ENCODE measurements around the gene SH3PXD2A. TPM values are rescaled to one million over a fixed set of nuclear protein-coding genes. Genes with fewer than 3 reads are reported as not detected.

The SH3PXD2A gene
- total and polyA plus RNA-seq, 2 experiments from 2014 or later = 1.8 to 5.0 TPM

GRCh38 chr10:103558911-103559310, 296.5 kb downstream of the SH3PXD2A start:
- no peaks in the 10 kb centered on the region for H3K36me3 Mint-ChIP-seq (ENCODE audit: low read depth)

More at GRCh38 chr10:103558911-103559310, 296.5 kb downstream of the SH3PXD2A start:
- Histone ChIP-seq H2AFZ (no peak overlapping the region), H3K4me2 (no peak overlapping the region), H3K27me3 (ENCODE audit: insufficient read depth) (peaks cover 18% of the 10 kb centered on the region), H3K4me3 (no peak overlapping the region), H3K27ac (ENCODE audit: low read depth) (no peak overlapping the region), H3K9me2 (ENCODE audit: insufficient read depth) (no peaks in the 10 kb centered on the region), H3K36me3 (ENCODE audit: insufficient read depth) (no peaks in the 10 kb centered on the region), H3K79me2 (replicated peaks; ENCODE audit: insufficient read depth) (no peaks in the 10 kb centered on the region), H3K4me1 (ENCODE audit: insufficient read depth) (no peaks in the 10 kb centered on the region), H3F3A (replicated peaks; ENCODE audit: low read depth) (no peaks in the 10 kb centered on the region), H4K20me1 (replicated peaks; ENCODE audit: insufficient read depth) (no peaks in the 10 kb centered on the region)
- Mint-ChIP-seq H3K4me1 (no peaks in the 10 kb centered on the region; the same call in 2 of the 3 replicates), H3K27ac (no peak overlapping the region), H3K4me3 (no peak overlapping the region), H3K9me3 (no peaks in the 10 kb centered on the region), H3K27me3 (ENCODE audit: insufficient read depth, low read depth, poor library complexity) (peaks cover 15% of the 10 kb centered on the region)
- ATAC-seq = no peak
- DNase-seq (ENCODE audit: low spot score) = no peak
- TF ChIP-seq, protein P1, sequence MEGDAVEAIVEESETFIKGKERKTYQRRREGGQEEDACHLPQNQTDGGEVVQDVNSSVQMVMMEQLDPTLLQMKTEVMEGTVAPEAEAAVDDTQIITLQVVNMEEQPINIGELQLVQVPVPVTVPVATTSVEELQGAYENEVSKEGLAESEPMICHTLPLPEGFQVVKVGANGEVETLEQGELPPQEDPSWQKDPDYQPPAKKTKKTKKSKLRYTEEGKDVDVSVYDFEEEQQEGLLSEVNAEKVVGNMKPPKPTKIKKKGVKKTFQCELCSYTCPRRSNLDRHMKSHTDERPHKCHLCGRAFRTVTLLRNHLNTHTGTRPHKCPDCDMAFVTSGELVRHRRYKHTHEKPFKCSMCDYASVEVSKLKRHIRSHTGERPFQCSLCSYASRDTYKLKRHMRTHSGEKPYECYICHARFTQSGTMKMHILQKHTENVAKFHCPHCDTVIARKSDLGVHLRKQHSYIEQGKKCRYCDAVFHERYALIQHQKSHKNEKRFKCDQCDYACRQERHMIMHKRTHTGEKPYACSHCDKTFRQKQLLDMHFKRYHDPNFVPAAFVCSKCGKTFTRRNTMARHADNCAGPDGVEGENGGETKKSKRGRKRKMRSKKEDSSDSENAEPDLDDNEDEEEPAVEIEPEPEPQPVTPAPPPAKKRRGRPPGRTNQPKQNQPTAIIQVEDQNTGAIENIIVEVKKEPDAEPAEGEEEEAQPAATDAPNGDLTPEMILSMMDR (conservative IDR thresholded peaks at IDR 0.05; ENCODE audit: low read depth in 2 of 2) = no peak
- no peak for TF ChIP-seq POLR2AphosphoS5 (IDR thresholded peaks at IDR 0.05; ENCODE audit: low read depth)
- no peak for TF ChIP-seq EZH2 (IDR thresholded peaks at IDR 0.05; ENCODE audit: low read depth, unreplicated experiment)
- TF ChIP-seq, protein P2, sequence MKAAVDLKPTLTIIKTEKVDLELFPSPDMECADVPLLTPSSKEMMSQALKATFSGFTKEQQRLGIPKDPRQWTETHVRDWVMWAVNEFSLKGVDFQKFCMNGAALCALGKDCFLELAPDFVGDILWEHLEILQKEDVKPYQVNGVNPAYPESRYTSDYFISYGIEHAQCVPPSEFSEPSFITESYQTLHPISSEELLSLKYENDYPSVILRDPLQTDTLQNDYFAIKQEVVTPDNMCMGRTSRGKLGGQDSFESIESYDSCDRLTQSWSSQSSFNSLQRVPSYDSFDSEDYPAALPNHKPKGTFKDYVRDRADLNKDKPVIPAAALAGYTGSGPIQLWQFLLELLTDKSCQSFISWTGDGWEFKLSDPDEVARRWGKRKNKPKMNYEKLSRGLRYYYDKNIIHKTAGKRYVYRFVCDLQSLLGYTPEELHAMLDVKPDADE (IDR thresholded peaks at IDR 0.05) = no peak
- TF ChIP-seq STAT1 (IDR thresholded peaks at IDR 0.05; ENCODE audit: unreplicated experiment) = no peak
- no peak for TF ChIP-seq ZNF462 (CRISPR knock-in tag; IDR thresholded peaks at IDR 0.05)
- TF ChIP-seq EZH2phosphoT487 (IDR thresholded peaks at IDR 0.05; ENCODE audit: unreplicated experiment) = no peak
- no peak for TF ChIP-seq JUNB (IDR thresholded peaks at IDR 0.05; ENCODE audit: unreplicated experiment)
- no peak for TF ChIP-seq ZNF331 (CRISPR knock-in tag; IDR thresholded peaks at IDR 0.05; ENCODE audit: low read depth)
- TF ChIP-seq CREB1 (CRISPR knock-in tag; IDR thresholded peaks at IDR 0.05; ENCODE audit: low read depth) = no peak
- TF ChIP-seq NANOG (IDR thresholded peaks at IDR 0.05; ENCODE audit: borderline replicate concordance) = no peak
- TF ChIP-seq, protein P3, sequence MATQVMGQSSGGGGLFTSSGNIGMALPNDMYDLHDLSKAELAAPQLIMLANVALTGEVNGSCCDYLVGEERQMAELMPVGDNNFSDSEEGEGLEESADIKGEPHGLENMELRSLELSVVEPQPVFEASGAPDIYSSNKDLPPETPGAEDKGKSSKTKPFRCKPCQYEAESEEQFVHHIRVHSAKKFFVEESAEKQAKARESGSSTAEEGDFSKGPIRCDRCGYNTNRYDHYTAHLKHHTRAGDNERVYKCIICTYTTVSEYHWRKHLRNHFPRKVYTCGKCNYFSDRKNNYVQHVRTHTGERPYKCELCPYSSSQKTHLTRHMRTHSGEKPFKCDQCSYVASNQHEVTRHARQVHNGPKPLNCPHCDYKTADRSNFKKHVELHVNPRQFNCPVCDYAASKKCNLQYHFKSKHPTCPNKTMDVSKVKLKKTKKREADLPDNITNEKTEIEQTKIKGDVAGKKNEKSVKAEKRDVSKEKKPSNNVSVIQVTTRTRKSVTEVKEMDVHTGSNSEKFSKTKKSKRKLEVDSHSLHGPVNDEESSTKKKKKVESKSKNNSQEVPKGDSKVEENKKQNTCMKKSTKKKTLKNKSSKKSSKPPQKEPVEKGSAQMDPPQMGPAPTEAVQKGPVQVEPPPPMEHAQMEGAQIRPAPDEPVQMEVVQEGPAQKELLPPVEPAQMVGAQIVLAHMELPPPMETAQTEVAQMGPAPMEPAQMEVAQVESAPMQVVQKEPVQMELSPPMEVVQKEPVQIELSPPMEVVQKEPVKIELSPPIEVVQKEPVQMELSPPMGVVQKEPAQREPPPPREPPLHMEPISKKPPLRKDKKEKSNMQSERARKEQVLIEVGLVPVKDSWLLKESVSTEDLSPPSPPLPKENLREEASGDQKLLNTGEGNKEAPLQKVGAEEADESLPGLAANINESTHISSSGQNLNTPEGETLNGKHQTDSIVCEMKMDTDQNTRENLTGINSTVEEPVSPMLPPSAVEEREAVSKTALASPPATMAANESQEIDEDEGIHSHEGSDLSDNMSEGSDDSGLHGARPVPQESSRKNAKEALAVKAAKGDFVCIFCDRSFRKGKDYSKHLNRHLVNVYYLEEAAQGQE (IDR thresholded peaks at IDR 0.05; ENCODE audit: unreplicated experiment) = no peak
- TF ChIP-seq ZNF114 (CRISPR knock-in tag; IDR thresholded peaks at IDR 0.05) = no peak
